ENCODE results near the gene SLC5A5. TPM values are rescaled to one million over a fixed set of nuclear protein-coding genes. Genes with fewer than 3 reads are reported as not detected.
A peak's percentile ranks its signal among the peaks of the same experiment; 100 is the strongest.

The SLC5A5 gene
- total RNA-seq, 1 experiment from 2014 or later, result 1.8 TPM

DNA sequence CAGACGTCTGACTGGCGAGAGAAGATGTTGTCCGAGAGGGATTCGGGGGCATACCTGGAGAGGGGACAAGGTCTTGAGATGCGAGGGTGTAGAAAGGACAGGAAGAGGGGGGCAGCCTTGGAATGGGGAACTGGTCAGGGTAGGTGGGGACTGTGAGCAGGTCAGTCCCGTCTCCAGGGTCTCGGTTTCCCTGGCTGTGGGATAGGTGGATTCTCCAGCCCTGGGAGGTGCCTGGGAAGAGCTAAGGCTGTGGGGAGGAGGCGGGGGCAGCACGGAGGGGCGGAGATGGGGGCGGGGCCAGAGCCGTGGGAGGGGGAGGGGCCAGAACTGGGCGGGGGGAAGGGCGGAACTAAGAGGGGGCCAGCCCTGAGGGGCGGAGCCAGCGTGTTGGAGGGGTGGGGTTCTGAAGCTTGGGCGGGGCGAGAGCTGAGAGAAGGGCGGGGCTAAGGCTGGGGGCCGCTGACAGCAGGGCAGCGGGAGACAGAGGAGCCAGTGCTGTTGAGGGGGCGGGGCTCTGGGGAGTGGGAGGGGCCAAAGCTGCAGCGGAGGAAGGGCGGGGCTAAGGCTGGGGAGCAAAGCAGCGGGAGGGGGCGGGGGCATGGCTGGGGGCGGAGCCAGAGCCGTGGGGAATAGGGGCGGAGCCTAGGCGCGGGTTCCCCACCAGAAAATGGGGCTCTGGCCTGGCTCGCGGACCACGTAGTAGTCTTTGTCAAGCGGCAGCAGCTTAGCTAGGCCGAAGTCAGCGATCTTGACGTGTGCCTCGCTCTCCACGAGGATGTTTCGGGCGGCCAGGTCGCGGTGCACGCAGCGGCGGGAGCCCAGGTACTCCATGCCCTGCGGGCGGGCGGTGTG lies 41.0 kb upstream of the SLC5A5 start:
- Histone ChIP-seq H3T11ph (ENCODE audit: low read length) (no peak overlapping the region), H3K4me2 (ENCODE audit: insufficient read depth, insufficient read length, low read length) (peak overlapping the region; percentile 74), H2BK12ac (ENCODE audit: insufficient read length, low read depth, low read length) (no peak overlapping the region), H4K5ac (ENCODE audit: insufficient read length, low read depth, low read length) (no peak overlapping the region), H4K91ac (ENCODE audit: insufficient read length, low read depth, low read length) (no peak overlapping the region), H3K79me1 (ENCODE audit: insufficient read depth, low read depth, low read length, poor library complexity, severe bottlenecking) (no peaks in the 10 kb centered on the region), H2AFZ (ENCODE audit: low read length) (peak overlapping the region; percentile 41), H2BK15ac (ENCODE audit: low read depth, low read length) (no peak overlapping the region), H3K23me2 (ENCODE audit: insufficient read length, low read depth, low read length, poor library complexity, severe bottlenecking) (peaks cover 8% of the 10 kb centered on the region), H2BK120ac (ENCODE audit: low read depth, low read length, poor library complexity, severe bottlenecking) (no peak overlapping the region), H3K27ac (ENCODE audit: insufficient read length, low read depth, low read length) (peak overlapping the region; percentile 29), H2BK5ac (ENCODE audit: insufficient read length, low read length) (no peak overlapping the region), H3K27me3 (ENCODE audit: insufficient read depth, low read length) (no peaks in the 10 kb centered on the region), H3K18ac (ENCODE audit: insufficient read length, low read depth, low read length) (peak overlapping the region; percentile 37), H3K79me2 (ENCODE audit: insufficient read depth, low read length) (no peaks in the 10 kb centered on the region), H3K4ac (ENCODE audit: low read depth, low read length) (no peak overlapping the region), H3K14ac (ENCODE audit: insufficient read depth, low read length) (peak overlapping the region; percentile 62; the same call in 1 of the 2 replicates), H4K8ac (replicated peaks; ENCODE audit: insufficient read length, low read depth, low read length) (no peak overlapping the region), H3K56ac (ENCODE audit: insufficient read length, low read depth, low read length) (no peak overlapping the region), H2BK20ac (ENCODE audit: low read depth, low read length, poor library complexity, severe bottlenecking) (no peak overlapping the region), H3K23ac (ENCODE audit: insufficient read length, low read depth, low read length) (no peak overlapping the region), H3K4me1 (ENCODE audit: insufficient read depth, low read length) (no peaks in the 10 kb centered on the region; the same call in 1 of the 2 replicates), H3K9ac (ENCODE audit: extremely low read depth, insufficient read length, low read length) (peak overlapping the region; percentile 45), H4K20me1 (ENCODE audit: control insufficient read depth, insufficient read depth, insufficient read length) (no peaks in the 10 kb centered on the region), H2AK5ac (ENCODE audit: insufficient read length, low read length) (no peak overlapping the region), H3K9me3 (ENCODE audit: control insufficient read depth, low read depth, low read length) (no peaks in the 10 kb centered on the region)
- DNase-seq, result peak; percentile 97
- Mint-ChIP-seq H3K4me1 (peaks cover 13 to 31% of the 10 kb centered on the region in 2 experiments), H3K27ac (peak overlapping the region; percentile 94 to 99 (median 99)), H3K36me3 (ENCODE audit: insufficient read depth in 1 of 3, low read depth in 3 of 3) (no peaks in the 10 kb centered on the region), H3K4me3 (peak overlapping the region; percentile 74 to 93), H3K27me3 (ENCODE audit: low read depth) (peaks cover 8% of the 10 kb centered on the region), H3K9me3 (no peaks in the 10 kb centered on the region; a peak in 1 of 5 replicates)
- WGBS (ENCODE audit: extremely low coverage, insufficient read length, low lambda C conversion rate), result no CpG with 5 or more reads among the region's 50 CpGs
- TF ChIP-seq, protein P1, sequence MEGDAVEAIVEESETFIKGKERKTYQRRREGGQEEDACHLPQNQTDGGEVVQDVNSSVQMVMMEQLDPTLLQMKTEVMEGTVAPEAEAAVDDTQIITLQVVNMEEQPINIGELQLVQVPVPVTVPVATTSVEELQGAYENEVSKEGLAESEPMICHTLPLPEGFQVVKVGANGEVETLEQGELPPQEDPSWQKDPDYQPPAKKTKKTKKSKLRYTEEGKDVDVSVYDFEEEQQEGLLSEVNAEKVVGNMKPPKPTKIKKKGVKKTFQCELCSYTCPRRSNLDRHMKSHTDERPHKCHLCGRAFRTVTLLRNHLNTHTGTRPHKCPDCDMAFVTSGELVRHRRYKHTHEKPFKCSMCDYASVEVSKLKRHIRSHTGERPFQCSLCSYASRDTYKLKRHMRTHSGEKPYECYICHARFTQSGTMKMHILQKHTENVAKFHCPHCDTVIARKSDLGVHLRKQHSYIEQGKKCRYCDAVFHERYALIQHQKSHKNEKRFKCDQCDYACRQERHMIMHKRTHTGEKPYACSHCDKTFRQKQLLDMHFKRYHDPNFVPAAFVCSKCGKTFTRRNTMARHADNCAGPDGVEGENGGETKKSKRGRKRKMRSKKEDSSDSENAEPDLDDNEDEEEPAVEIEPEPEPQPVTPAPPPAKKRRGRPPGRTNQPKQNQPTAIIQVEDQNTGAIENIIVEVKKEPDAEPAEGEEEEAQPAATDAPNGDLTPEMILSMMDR (conservative IDR thresholded peaks at IDR 0.05), result no peak

Data from H9 (cell line).